PC-3 (cell line): ENCODE measurements around the gene INPP5F. TPM values are rescaled to one million over a fixed set of nuclear protein-coding genes. Genes with fewer than 3 reads are reported as not detected.

ENCODE experiments used
- ATAC-seq: fragments of 200-7000 bp; cut with Tn5 transposase; 2 replicates; pipeline ENCODE4 v1.9.1; 2020; ENCODE audit warnings: mild to moderate bottlenecking, moderate library complexity
- BruUV-seq: library from RNA; stranded (reverse); fragments of 400-500 nt; replicated peaks from 2 replicates; lab custom pipeline; 2021; lab: Mats Ljungman, UMichigan
- CTCF ChIA-PET: fragments of 300-600 bp; sonication (Branson Sonifier 250); formaldehyde crosslinking; loops from one replicate; lab custom pipeline; 2022; ENCODE audit warnings: antibody characterized with exemption; lab: Charles Lee
- POLR2A ChIA-PET: fragments of 300-600 bp; sonication (Branson Sonifier 250); formaldehyde crosslinking; loops from one replicate; lab custom pipeline; 2022; ENCODE audit warnings: antibody characterized with exemption; ENCODE audit not compliant: unreplicated experiment; lab: Charles Lee
- DNase-seq: peaks from one replicate; pipeline ENCODE4 v3.0.0-alpha.2; 2015
- H2AFZ ChIP-seq: fragments of 300-600 bp; sonication (generic); 2 replicates; pipeline ENCODE4 v1.6.0; 2016; ENCODE audit warnings: antibody characterized with exemption, low read length
- H3F3A ChIP-seq: fragments of 300-600 bp; sonication (generic); one replicate; pipeline ENCODE4 v1.6.0; 2017; ENCODE audit warnings: antibody characterized with exemption, low read length, control low read depth, mild to moderate bottlenecking; ENCODE audit not compliant: unreplicated experiment
- H3K27ac ChIP-seq: fragments of 300-600 bp; sonication (generic); 2 replicates; pipeline ENCODE4 v1.5.1; 2016; ENCODE audit warnings: mild to moderate bottlenecking, low read length
- H3K27me3 ChIP-seq: fragments of 300-600 bp; sonication (generic); 2 replicates; pipeline ENCODE4 v1.6.1; 2016; ENCODE audit warnings: low read length, mixed read lengths
- H3K36me3 ChIP-seq: fragments of 300-600 bp; sonication (generic); 2 replicates; pipeline ENCODE4 v1.6.1; 2016; ENCODE audit warnings: low read depth, mixed run types, low read length, mixed read lengths
- H3K4me1 ChIP-seq: fragments of 300-600 bp; sonication (generic); 2 replicates; pipeline ENCODE4 v1.5.1; 2016; ENCODE audit warnings: low read length; ENCODE audit not compliant: insufficient read depth
- H3K4me2 ChIP-seq: fragments of 300-600 bp; sonication (generic); 2 replicates; pipeline ENCODE4 v1.6.0; 2016; ENCODE audit warnings: low read length
- H3K4me3 ChIP-seq: fragments of 300-600 bp; sonication (generic); 2 replicates; pipeline ENCODE4 v1.5.1; 2016; ENCODE audit warnings: mild to moderate bottlenecking, low read length, mixed read lengths
- H3K79me2 ChIP-seq: fragments of 300-600 bp; sonication (generic); 2 replicates; pipeline ENCODE4 v1.6.1; 2017; ENCODE audit warnings: low read length, mixed read lengths
- H3K9ac ChIP-seq: fragments of 300-600 bp; sonication (generic); 2 replicates; pipeline ENCODE4 v1.6.0; 2016; ENCODE audit warnings: mild to moderate bottlenecking, low read length
- H3K9me2 ChIP-seq: fragments of 300-600 bp; sonication (generic); replicated peaks from 2 replicates; pipeline ENCODE4 v1.6.1; 2016; ENCODE audit warnings: mixed run types, low read length, mixed read lengths
- H3K9me3 ChIP-seq: fragments of 300-600 bp; sonication (generic); 2 replicates; pipeline ENCODE4 v1.6.1; 2016; ENCODE audit warnings: low read length, mixed read lengths
- H4K20me1 ChIP-seq: fragments of 300-600 bp; sonication (generic); 2 replicates; pipeline ENCODE4 v1.6.1; 2016; ENCODE audit warnings: low read length, mixed read lengths
- EZH2 ChIP-seq: fragments of 300-600 bp; sonication (generic); IDR thresholded peaks from one replicate; pipeline ENCODE4 v1.6.1; 2017; ENCODE audit warnings: antibody characterized with exemption, mild to moderate bottlenecking, low read length; ENCODE audit not compliant: unreplicated experiment
- EZH2phosphoT487 ChIP-seq: fragments of 300-600 bp; sonication (generic); IDR thresholded peaks from 2 replicates; pipeline ENCODE4 v1.6.1; 2018; ENCODE audit warnings: mild to moderate bottlenecking, antibody characterized with exemption, low read length, borderline replicate concordance
- intact Hi-C: fragments of 100-400 bp; cut with micrococcal nuclease; formaldehyde crosslinking; loops from 2 replicates; pipeline ENCODE4 v1.9.0; 2023
- total RNA-seq: library from RNA; depleted of rRNA; stranded (reverse); fragments of >200 nt; gene quantifications from 2 replicates; pipeline ENCODE4 v1.2.3, GENCODE V29; 2014
- TF ChIP-seq, protein P1 (sequence below): fragments of 300-600 bp; sonication (generic); conservative IDR thresholded peaks from 2 replicates; pipeline ENCODE4 v1.5.1; 2017; ENCODE audit warnings: antibody characterized with exemption, low read depth, mild to moderate bottlenecking, low read length

The INPP5F gene
- total RNA-seq, 1 experiment from 2014 or later = 8.2 TPM

DNA sequence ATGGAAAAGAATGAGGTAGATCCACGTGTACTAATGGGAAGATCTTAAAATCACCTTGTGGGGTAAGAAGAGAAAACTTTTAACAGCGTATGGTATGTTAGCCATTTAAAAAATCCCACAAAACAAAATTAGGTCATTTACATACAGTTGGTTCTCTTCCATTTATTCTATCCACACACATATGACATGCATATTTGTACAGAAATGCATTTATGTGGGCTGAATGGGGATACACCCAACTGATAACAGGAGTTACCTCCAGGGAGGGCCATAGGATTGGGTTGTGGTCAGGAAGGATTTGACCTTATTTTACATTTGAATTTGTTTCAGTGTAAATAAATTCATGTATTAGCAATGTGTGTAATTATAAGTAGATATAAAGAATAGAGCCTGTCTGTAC, 75.3 kb downstream of the INPP5F start:
- ATAC-seq = no peak
- H2AFZ ChIP-seq = no peak overlapping the region
- no peaks in the 10 kb centered on the region for H3K9me2 ChIP-seq
- H3K36me3 ChIP-seq = no peaks in the 10 kb centered on the region
- no peak for TF ChIP-seq EZH2
- CTCF ChIA-PET = no interaction called here
- no peaks in the 10 kb centered on the region for H3F3A ChIP-seq
- no TSS peak for BruUV-seq
- no peak overlapping the region for H3K9ac ChIP-seq
- no peak for DNase-seq
- H3K4me3 ChIP-seq = no peak overlapping the region
- no peak overlapping the region for H3K27ac ChIP-seq
- H3K9me3 ChIP-seq = no peaks in the 10 kb centered on the region
- no peaks in the 10 kb centered on the region for H3K79me2 ChIP-seq
- H3K4me1 ChIP-seq = no peaks in the 10 kb centered on the region
- H3K4me2 ChIP-seq = no peak overlapping the region
- intact Hi-C loops = no loop called here
- POLR2A ChIA-PET = no interaction called here
- no peaks in the 10 kb centered on the region for H4K20me1 ChIP-seq
- H3K27me3 ChIP-seq = no peaks in the 10 kb centered on the region

DNA sequence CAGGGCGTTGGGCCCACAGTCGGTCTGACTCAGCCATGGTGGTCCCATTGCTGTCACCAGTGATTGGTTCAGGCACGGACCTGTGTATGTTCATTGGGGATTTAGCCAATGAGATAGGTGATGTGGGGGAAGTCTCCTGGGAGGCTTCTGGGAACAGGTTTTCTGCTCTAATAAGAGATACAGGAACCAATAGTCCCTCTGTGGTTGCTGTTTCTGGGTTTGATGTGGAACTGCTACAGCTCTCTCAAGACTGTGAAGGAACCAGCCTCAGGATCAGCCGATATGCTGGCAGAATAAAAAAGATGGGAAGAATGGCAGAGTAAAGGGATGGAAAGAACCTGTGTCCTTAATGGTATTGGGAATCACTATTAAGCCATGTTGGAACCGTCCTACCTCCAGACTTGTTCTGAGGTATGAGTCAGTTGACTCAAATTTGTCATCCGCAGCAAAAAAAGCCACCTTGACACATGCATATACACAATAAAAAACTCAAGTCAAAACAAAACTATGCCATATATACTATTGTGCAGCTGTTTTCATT, 76.2 kb downstream of the INPP5F start:
- no peaks in the 10 kb centered on the region for H3F3A ChIP-seq
- ATAC-seq (peak; percentile 20; the same call in 1 of the 2 replicates), DNase-seq (no peak)
- no peaks in the 10 kb centered on the region for H3K36me3 ChIP-seq
- no TSS peak for BruUV-seq
- no peak overlapping the region for H3K4me3 ChIP-seq
- POLR2A ChIA-PET = no interaction called here
- H3K27me3 ChIP-seq = no peaks in the 10 kb centered on the region
- TF ChIP-seq, protein P1, sequence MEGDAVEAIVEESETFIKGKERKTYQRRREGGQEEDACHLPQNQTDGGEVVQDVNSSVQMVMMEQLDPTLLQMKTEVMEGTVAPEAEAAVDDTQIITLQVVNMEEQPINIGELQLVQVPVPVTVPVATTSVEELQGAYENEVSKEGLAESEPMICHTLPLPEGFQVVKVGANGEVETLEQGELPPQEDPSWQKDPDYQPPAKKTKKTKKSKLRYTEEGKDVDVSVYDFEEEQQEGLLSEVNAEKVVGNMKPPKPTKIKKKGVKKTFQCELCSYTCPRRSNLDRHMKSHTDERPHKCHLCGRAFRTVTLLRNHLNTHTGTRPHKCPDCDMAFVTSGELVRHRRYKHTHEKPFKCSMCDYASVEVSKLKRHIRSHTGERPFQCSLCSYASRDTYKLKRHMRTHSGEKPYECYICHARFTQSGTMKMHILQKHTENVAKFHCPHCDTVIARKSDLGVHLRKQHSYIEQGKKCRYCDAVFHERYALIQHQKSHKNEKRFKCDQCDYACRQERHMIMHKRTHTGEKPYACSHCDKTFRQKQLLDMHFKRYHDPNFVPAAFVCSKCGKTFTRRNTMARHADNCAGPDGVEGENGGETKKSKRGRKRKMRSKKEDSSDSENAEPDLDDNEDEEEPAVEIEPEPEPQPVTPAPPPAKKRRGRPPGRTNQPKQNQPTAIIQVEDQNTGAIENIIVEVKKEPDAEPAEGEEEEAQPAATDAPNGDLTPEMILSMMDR = no peak
- TF ChIP-seq EZH2phosphoT487 (no peak), EZH2 (no peak)
- H4K20me1 ChIP-seq = no peaks in the 10 kb centered on the region
- H3K9ac ChIP-seq = no peak overlapping the region
- CTCF ChIA-PET = no interaction called here
- no peaks in the 10 kb centered on the region for H3K9me2 ChIP-seq
- H3K4me1 ChIP-seq = no peaks in the 10 kb centered on the region
- H3K4me2 ChIP-seq = no peak overlapping the region
- H3K27ac ChIP-seq = no peak overlapping the region
- H3K79me2 ChIP-seq = no peaks in the 10 kb centered on the region
- no peak overlapping the region for H2AFZ ChIP-seq
- no peaks in the 10 kb centered on the region for H3K9me3 ChIP-seq
- intact Hi-C loops = no loop called here

DNA sequence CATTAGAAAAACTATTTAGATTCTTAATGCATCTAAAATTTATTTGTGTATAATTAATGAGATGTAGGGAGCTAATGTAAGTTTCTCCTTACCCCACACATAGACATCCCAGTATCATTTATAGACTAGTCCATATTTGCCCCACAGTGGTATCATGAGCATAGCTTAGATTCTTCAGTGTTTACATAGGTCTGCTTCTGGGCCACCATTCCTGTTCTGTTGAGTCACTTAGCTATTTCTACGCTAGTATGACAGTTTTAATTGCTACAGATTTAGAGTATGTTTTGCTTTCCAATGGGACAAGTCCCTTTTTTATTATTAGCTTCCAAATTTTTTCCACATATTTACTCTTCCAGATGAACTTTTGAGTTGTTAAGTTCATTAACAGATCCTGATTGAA, 77.4 kb downstream of the INPP5F start:
- H3K27ac ChIP-seq = no peak overlapping the region
- POLR2A ChIA-PET = no interaction called here

More for the DNA sequence above, 77.4 kb downstream of the INPP5F start:
- no peaks in the 10 kb centered on the region for H3K79me2 ChIP-seq
- H3K27me3 ChIP-seq = no peaks in the 10 kb centered on the region
- H2AFZ ChIP-seq = no peak overlapping the region
- H3K9me2 ChIP-seq = no peaks in the 10 kb centered on the region
- ATAC-seq (no peak), DNase-seq (peak; percentile 13)
- H3F3A ChIP-seq = no peaks in the 10 kb centered on the region
- no peaks in the 10 kb centered on the region for H3K9me3 ChIP-seq
- intact Hi-C loops = no loop called here
- BruUV-seq = no TSS peak
- H3K9ac ChIP-seq = no peak overlapping the region
- CTCF ChIA-PET = no interaction called here
- no peaks in the 10 kb centered on the region for H4K20me1 ChIP-seq
- H3K4me1 ChIP-seq = no peaks in the 10 kb centered on the region
- H3K4me3 ChIP-seq = no peak overlapping the region
- TF ChIP-seq EZH2phosphoT487 (no peak), EZH2 (no peak)
- TF ChIP-seq, protein P1 = no peak
- H3K4me2 ChIP-seq = no peak overlapping the region
- H3K36me3 ChIP-seq = no peaks in the 10 kb centered on the region
